Mesothelial cell of epicardium (in vitro differentiated cells): ENCODE results near the gene GNAI3. TPM values are rescaled to one million over a fixed set of nuclear protein-coding genes. Genes with fewer than 3 reads are reported as not detected.
A peak's percentile ranks its signal among the peaks of the same experiment; 100 is the strongest.

ENCODE experiments used
- DNase-seq, 2 experiments: peaks; one replicate each; pipeline ENCODE4 v3.0.0; 2021; ENCODE audit warnings: low spot score in 2 of 2; ENCODE audit not compliant: unreplicated experiment in 2 of 2
- H3K27ac Mint-ChIP-seq: 2 replicates; pipeline ENCODE4 v1.8.0; 2021; ENCODE audit warnings: mixed read lengths
- H3K27me3 Mint-ChIP-seq: 2 replicates; pipeline ENCODE4 v1.8.0; 2021; ENCODE audit warnings: low read depth, mixed read lengths
- H3K36me3 Mint-ChIP-seq: 2 replicates; pipeline ENCODE4 v1.8.0; 2021; ENCODE audit warnings: mixed read lengths
- H3K4me1 Mint-ChIP-seq: 2 replicates; pipeline ENCODE4 v1.8.0; 2021; ENCODE audit warnings: mixed read lengths
- H3K4me3 Mint-ChIP-seq: 2 replicates; pipeline ENCODE4 v1.8.0; 2021; ENCODE audit warnings: mild to moderate bottlenecking, moderate library complexity, mixed read lengths
- H3K9me3 Mint-ChIP-seq: 2 replicates; pipeline ENCODE4 v1.8.0; 2021; ENCODE audit warnings: mixed read lengths
- CTCF ChIP-seq: fragments of 200-600 bp; sonication (generic); IDR thresholded peaks from one replicate; pipeline ENCODE4 v1.5.0; 2021; ENCODE audit warnings: antibody characterized with exemption; ENCODE audit not compliant: unreplicated experiment
- total RNA-seq: library from RNA; stranded (reverse); gene quantifications from 3 replicates; pipeline ENCODE4 v1.2.1, GENCODE V29; 2021

The GNAI3 gene
- total RNA-seq, 1 donor from 2014 or later = 8.2 TPM

- H3K36me3 Mint-ChIP-seq = peaks cover 28% of the 10 kb centered on the region
- H3K4me1 Mint-ChIP-seq = peaks cover 10% of the 10 kb centered on the region
- H3K4me3 Mint-ChIP-seq = no peak overlapping the region
- no peaks in the 10 kb centered on the region for H3K27me3 Mint-ChIP-seq
- DNase-seq = no peak
- H3K9me3 Mint-ChIP-seq = no peaks in the 10 kb centered on the region
- H3K27ac Mint-ChIP-seq = no peak overlapping the region
- TF ChIP-seq CTCF = no peak
Observed at GRCh38 chr1:109627692-109628399, 79.4 kb downstream of the GNAI3 start.

GRCh38 chr1:109628540-109629321, 80.3 kb downstream of the GNAI3 start:
- no peak for DNase-seq
- no peak for TF ChIP-seq CTCF
- Mint-ChIP-seq H3K27me3 (no peaks in the 10 kb centered on the region), H3K9me3 (no peaks in the 10 kb centered on the region), H3K4me1 (peaks cover 1% of the 10 kb centered on the region), H3K27ac (no peak overlapping the region), H3K4me3 (no peak overlapping the region), H3K36me3 (peaks cover 29% of the 10 kb centered on the region)

GRCh38 chr1:109629372-109630030, 81.1 kb downstream of the GNAI3 start:
- no peak for TF ChIP-seq CTCF
- Mint-ChIP-seq H3K4me1 (no peaks in the 10 kb centered on the region), H3K36me3 (peaks cover 29% of the 10 kb centered on the region), H3K27me3 (no peaks in the 10 kb centered on the region), H3K27ac (no peak overlapping the region), H3K9me3 (no peaks in the 10 kb centered on the region), H3K4me3 (no peak overlapping the region)
- DNase-seq = no peak

- Mint-ChIP-seq H3K27ac (no peak overlapping the region), H3K27me3 (no peaks in the 10 kb centered on the region), H3K36me3 (peaks cover 29% of the 10 kb centered on the region), H3K9me3 (no peaks in the 10 kb centered on the region), H3K4me1 (peaks cover 1% of the 10 kb centered on the region), H3K4me3 (no peak overlapping the region)
- TF ChIP-seq CTCF = peak; percentile 39
- DNase-seq = no peak
Observed at GRCh38 chr1:109630081-109630897, 81.9 kb downstream of the GNAI3 start.

GRCh38 chr1:109630898-109631512, 82.6 kb downstream of the GNAI3 start:
- peaks cover 8% of the 10 kb centered on the region for H3K4me1 Mint-ChIP-seq
- TF ChIP-seq CTCF = no peak
- H3K27ac Mint-ChIP-seq = no peak overlapping the region
- H3K9me3 Mint-ChIP-seq = no peaks in the 10 kb centered on the region
- H3K27me3 Mint-ChIP-seq = no peaks in the 10 kb centered on the region
- DNase-seq = no peak
- H3K36me3 Mint-ChIP-seq = peaks cover 29% of the 10 kb centered on the region
- no peak overlapping the region for H3K4me3 Mint-ChIP-seq
